Neural cell (in vitro differentiated cells): ENCODE measurements around the gene CYTH3. TPM values are rescaled to one million over a fixed set of nuclear protein-coding genes. Genes with fewer than 3 reads are reported as not detected.

Experiments used
- H2AFZ ChIP-seq: fragments of 200-600, 300-800 bp; sonication (generic), shearing (Covaris generic); 2 replicates; pipeline ENCODE4 v1.6.0; 2014; ENCODE audit warnings: low read depth, mild to moderate bottlenecking, antibody characterized with exemption, low read length, moderate library complexity
- H3F3A ChIP-seq: fragments of 200-600 bp; shearing (Covaris generic); 2 replicates; pipeline ENCODE4 v1.6.1; 2016; ENCODE audit warnings: mild to moderate bottlenecking, moderate library complexity, mixed read lengths, antibody characterized with exemption, low read length; ENCODE audit not compliant: insufficient read depth, poor library complexity, severe bottlenecking
- H3K27ac ChIP-seq: fragments of 200-600, 300-800 bp; sonication (generic), shearing (Covaris generic); 2 replicates; pipeline ENCODE4 v1.5.1; 2014; ENCODE audit warnings: mild to moderate bottlenecking, low read length, moderate library complexity
- H3K27me3 ChIP-seq: fragments of 300-800, 200-600 bp; sonication (generic), shearing (Covaris generic); 2 replicates; pipeline ENCODE4 v1.6.0; 2014; ENCODE audit warnings: mild to moderate bottlenecking, low read depth, low read length, moderate library complexity; ENCODE audit not compliant: insufficient read depth
- H3K36me3 ChIP-seq: fragments of 300-800, 200-600 bp; sonication (generic), shearing (Covaris generic); 2 replicates; pipeline ENCODE4 v1.5.1; 2014; ENCODE audit warnings: mild to moderate bottlenecking, antibody characterized with exemption, low read length, moderate library complexity; ENCODE audit not compliant: insufficient read depth
- H3K4me2 ChIP-seq: fragments of 300-800, 200-600 bp; sonication (generic), shearing (Covaris generic); 2 replicates; pipeline ENCODE4 v1.6.0; 2014; ENCODE audit warnings: mild to moderate bottlenecking, low read length
- H3K4me3 ChIP-seq: fragments of 300-800, 200-600 bp; sonication (generic), shearing (Covaris generic); 2 replicates; pipeline ENCODE4 v1.5.1; 2014; ENCODE audit warnings: mild to moderate bottlenecking, low read length, moderate library complexity
- H3K79me2 ChIP-seq: fragments of 200-600 bp; shearing (Covaris generic); replicated peaks from 2 replicates; pipeline ENCODE4 v1.6.0; 2014; ENCODE audit warnings: mild to moderate bottlenecking, low read length, moderate library complexity; ENCODE audit not compliant: insufficient read depth
- H3K9ac ChIP-seq: fragments of 300-800, 200-600 bp; sonication (generic), shearing (Covaris generic); 2 replicates; pipeline ENCODE4 v1.6.1; 2016; ENCODE audit warnings: mild to moderate bottlenecking, low read length, mixed read lengths
- H3K9me2 ChIP-seq: fragments of 200-600 bp; shearing (Covaris generic); 2 replicates; pipeline ENCODE4 v1.6.1; 2016; ENCODE audit warnings: mild to moderate bottlenecking, low read length, mixed read lengths; ENCODE audit not compliant: insufficient read depth
- H3K9me3 ChIP-seq: fragments of 200-600, 300-800 bp; sonication (generic), shearing (Covaris generic); 2 replicates; pipeline ENCODE4 v1.6.1; 2016; ENCODE audit warnings: mild to moderate bottlenecking, mixed run types, low read length, moderate library complexity, mixed read lengths
- H4K20me1 ChIP-seq: fragments of 200-600 bp; shearing (Covaris generic); 2 replicates; pipeline ENCODE4 v1.6.1; 2016; ENCODE audit warnings: mild to moderate bottlenecking, mixed run types; ENCODE audit not compliant: insufficient read depth
- CTCF ChIP-seq: fragments of 450-650 bp; IDR thresholded peaks from 2 replicates; pipeline ENCODE4 v1.5.1; 2014; ENCODE audit warnings: antibody characterized with exemption, mild to moderate bottlenecking, moderate library complexity; ENCODE audit not compliant: poor library complexity, severe bottlenecking
- EP300 ChIP-seq: fragments of 450-650 bp; conservative IDR thresholded peaks from 2 replicates; pipeline ENCODE4 v1.6.1; 2014; ENCODE audit warnings: antibody characterized with exemption, mild to moderate bottlenecking, moderate library complexity; ENCODE audit not compliant: poor library complexity, severe bottlenecking
- EZH2 ChIP-seq: fragments of 200-600, 300-800 bp; shearing (Covaris generic), sonication (generic); IDR thresholded peaks from 2 replicates; pipeline ENCODE4 v1.6.1; 2014; ENCODE audit warnings: antibody characterized with exemption, low read length, borderline replicate concordance, mild to moderate bottlenecking; ENCODE audit not compliant: insufficient read depth, poor library complexity, severe bottlenecking
- MXI1 ChIP-seq: fragments of 450-650 bp; conservative IDR thresholded peaks from 2 replicates; pipeline ENCODE4 v1.6.1; 2014; ENCODE audit warnings: antibody characterized with exemption, mild to moderate bottlenecking; ENCODE audit not compliant: poor library complexity, severe bottlenecking
- POLR2AphosphoS5 ChIP-seq: IDR thresholded peaks from 2 replicates; pipeline ENCODE4 v1.6.1; 2012
- RAD21 ChIP-seq: fragments of 450-650 bp; conservative IDR thresholded peaks from 2 replicates; pipeline ENCODE4 v1.6.1; 2014; ENCODE audit warnings: antibody characterized with exemption, mild to moderate bottlenecking, moderate library complexity
- REST ChIP-seq: IDR thresholded peaks from 2 replicates; pipeline ENCODE4 v1.6.1; 2012; ENCODE audit warnings: borderline replicate concordance
- SMC3 ChIP-seq: fragments of 450-650 bp; conservative IDR thresholded peaks from 2 replicates; pipeline ENCODE4 v1.6.1; 2014; ENCODE audit warnings: antibody characterized with exemption, mild to moderate bottlenecking, moderate library complexity; ENCODE audit not compliant: poor library complexity
- TAF1 ChIP-seq: IDR thresholded peaks from 2 replicates; pipeline ENCODE4 v1.6.1; 2012; ENCODE audit warnings: low read depth
- polyA plus RNA-seq: library from polyadenylated mRNA; depleted of rRNA; stranded (reverse); fragments of >200 nt; gene quantifications from 2 replicates; pipeline ENCODE4 v1.2.3, GENCODE V29; 2014

The CYTH3 gene
- polyA plus RNA-seq, 1 donor from 2014 or later: 33.9 TPM

GRCh38 chr7:6205971-6206660 is 66.3 kb downstream of the CYTH3 start:
- no peak overlapping the region for H3K9ac ChIP-seq
- TF ChIP-seq REST: no peak
- H3K79me2 ChIP-seq: no peaks in the 10 kb centered on the region
- no peaks in the 10 kb centered on the region for H3F3A ChIP-seq
- no peak overlapping the region for H3K4me3 ChIP-seq
- no peaks in the 10 kb centered on the region for H3K27me3 ChIP-seq
- H3K4me2 ChIP-seq: no peak overlapping the region
- H3K9me2 ChIP-seq: no peaks in the 10 kb centered on the region
- H4K20me1 ChIP-seq: no peaks in the 10 kb centered on the region
- no peaks in the 10 kb centered on the region for H3K36me3 ChIP-seq
- H3K9me3 ChIP-seq: no peaks in the 10 kb centered on the region
- H3K27ac ChIP-seq: no peak overlapping the region
- no peak overlapping the region for H2AFZ ChIP-seq

GRCh38 chr7:6203381-6203780 is 69.0 kb downstream of the CYTH3 start:
- Histone ChIP-seq H3K79me2 (no peaks in the 10 kb centered on the region), H3K4me2 (no peak overlapping the region), H3K9ac (no peak overlapping the region), H3F3A (no peaks in the 10 kb centered on the region), H3K4me3 (no peak overlapping the region), H4K20me1 (no peaks in the 10 kb centered on the region), H3K27me3 (no peaks in the 10 kb centered on the region), H2AFZ (no peak overlapping the region), H3K36me3 (no peaks in the 10 kb centered on the region), H3K9me2 (no peaks in the 10 kb centered on the region), H3K27ac (no peak overlapping the region), H3K9me3 (no peaks in the 10 kb centered on the region)
- TF ChIP-seq EZH2: no peak
- TF ChIP-seq SMC3: no peak
- TF ChIP-seq RAD21: no peak
- TF ChIP-seq EP300: no peak
- TF ChIP-seq MXI1: no peak
- TF ChIP-seq POLR2AphosphoS5: no peak
- no peak for TF ChIP-seq CTCF
- TF ChIP-seq REST: no peak
- no peak for TF ChIP-seq TAF1
